SK-N-MC (cell line): ENCODE data around the gene FBRSL1.

Experiments
- EZH2 ChIP-seq: fragments of 200-600 bp; sonication (generic); IDR thresholded peaks from one replicate; pipeline ENCODE4 v1.6.1; 2017; ENCODE audit warnings: antibody characterized with exemption
- POLR2AphosphoS5 ChIP-seq: IDR thresholded peaks from 2 replicates; pipeline ENCODE4 v1.6.1; 2012; ENCODE audit warnings: mild to moderate bottlenecking, low read depth, low read length, borderline replicate concordance

DNA sequence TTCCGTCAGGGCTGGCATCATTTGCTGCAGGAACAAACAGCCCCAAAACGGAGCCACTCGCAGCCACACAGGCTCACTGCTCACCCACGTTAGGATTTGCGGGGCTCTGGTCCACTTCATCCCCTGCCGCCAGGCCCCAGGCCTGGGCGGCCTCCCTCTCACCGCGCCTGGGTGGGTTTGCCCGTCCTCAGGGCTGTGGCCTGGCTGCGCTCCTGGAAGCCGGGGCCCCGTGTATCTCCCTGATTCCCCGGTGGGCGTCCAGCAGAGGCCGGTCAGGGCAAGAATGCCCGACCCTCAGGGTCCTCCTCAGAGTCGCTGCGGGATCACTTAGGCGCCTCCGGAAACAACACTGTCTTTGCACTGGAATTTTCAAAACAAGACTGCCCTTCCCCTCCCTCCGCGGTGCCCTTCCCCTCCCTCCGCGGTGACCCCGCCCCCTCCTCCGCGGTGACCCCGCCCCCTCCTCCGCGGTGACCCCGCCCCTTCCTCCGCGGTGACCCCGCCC, 15.7 kb upstream of the FBRSL1 start:
- TF ChIP-seq EZH2 (no peak), POLR2AphosphoS5 (no peak)
